ENCODE results near the gene CTNNAL1. TPM values are rescaled to one million over a fixed set of nuclear protein-coding genes. Genes with fewer than 3 reads are reported as not detected.

CTNNAL1 gene
- total and polyA plus RNA-seq, 2 of the 8 experiments (the other 6 are each of a cell fraction or from before 2014, with no cell fraction given), result 23.2 to 66.1 TPM

DNA sequence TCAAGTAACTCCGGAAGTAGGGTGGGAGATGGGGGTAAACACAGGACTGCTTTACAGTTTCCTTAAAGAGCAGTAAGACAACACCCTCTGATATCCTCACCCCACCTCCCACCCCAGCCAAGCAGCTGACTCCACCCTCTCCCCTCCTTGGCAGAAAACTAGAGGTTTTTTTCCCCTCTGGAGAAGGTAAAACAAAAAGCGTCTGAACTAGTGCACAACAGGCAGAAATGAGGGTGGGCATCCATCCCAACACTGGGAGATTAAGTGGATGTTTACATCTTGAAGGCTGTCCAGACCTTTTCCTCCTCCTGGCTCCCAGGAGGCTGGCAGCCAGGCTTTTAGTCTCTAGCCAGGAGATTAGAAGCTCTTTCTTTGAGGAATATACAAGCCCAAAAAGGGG is 13.9 kb upstream of the CTNNAL1 start:
- no peaks in the 10 kb centered on the region for H3K27me3 ChIP-seq (replicated peaks in 1 of 4; ENCODE audit: control insufficient read depth in 3 of 4, extremely low read depth in 1 of 4, insufficient read depth in 3 of 4, low read length in 3 of 4)
- H3K4ac ChIP-seq (replicated peaks; ENCODE audit: insufficient read length, low read depth, low read length), result no peak overlapping the region
- peaks cover 0 to 3% of the 10 kb centered on the region in 2 experiments for H4K20me1 ChIP-seq (replicated peaks in 1 of 2; ENCODE audit: control insufficient read depth in 1 of 2, insufficient read depth in 2 of 2, low read length in 2 of 2)
- H4K5ac ChIP-seq (ENCODE audit: insufficient read length, low read depth, low read length), result no peak overlapping the region
- no peak overlapping the region for H3K27ac ChIP-seq (ENCODE audit: low read depth, low read length)
- H2BK5ac ChIP-seq (ENCODE audit: low read depth, low read length), result no peak overlapping the region
- H3K9me3 ChIP-seq (ENCODE audit: insufficient read depth in 2 of 2, low read depth in 1 of 2, low read length in 1 of 2), result no peaks in the 10 kb centered on the region
- no peak overlapping the region for H4K8ac ChIP-seq (ENCODE audit: extremely low read depth, insufficient read depth, low read length)
- no peak overlapping the region for H3K23ac ChIP-seq (ENCODE audit: insufficient read length)
- H3K4me2 ChIP-seq (ENCODE audit: insufficient read depth in 1 of 2, low read depth in 2 of 2, low read length in 2 of 2), result no peak overlapping the region
- ChIA-PET CTCF (ENCODE audit: partially characterized antibody) (no interaction called here), POLR2A (ENCODE audit: partially characterized antibody) (interaction anchor here (1.3 kb wide), 1 partner anchor 10 kb away, joined by 3 read pairs; no protein-coding TSS in a partner anchor)
- no peak overlapping the region for H2BK12ac ChIP-seq (ENCODE audit: low read depth, low read length)
- H3K79me1 ChIP-seq (ENCODE audit: low read depth, low read length), result 0 out of 2 replicates have a peak, but pooled peaks cover 2% of the 10 kb centered on the region
- H3K23me2 ChIP-seq (ENCODE audit: low read depth, low read length), result no peaks in the 10 kb centered on the region
- H4K91ac ChIP-seq (replicated peaks; ENCODE audit: insufficient read length, low read length), result no peak overlapping the region
- no peak overlapping the region for H3K18ac ChIP-seq (ENCODE audit: extremely low read depth, low read length)
- no peak overlapping the region for H2AFZ ChIP-seq (ENCODE audit: low read length)
- 76% methylated on average over 2 of the region's 2 CpGs; no CpG with 5 or more reads in 1 of the 2 experiments for WGBS, 2 experiments (ENCODE audit: extremely low coverage in 1 of 2, insufficient coverage in 1 of 2, insufficient read length in 1 of 2, insufficient replicate concordance in 2 of 2, low coverage in 1 of 2, low lambda C conversion rate in 2 of 2, missing lambda C conversion rate in 1 of 2)
- 0 out of 4 replicates have a peak, but pooled peaks cover 0 to 3% of the 10 kb centered on the region in 2 experiments for H3K79me2 ChIP-seq (ENCODE audit: control insufficient read depth in 1 of 2, insufficient read depth in 2 of 2, low read length in 2 of 2)
- H3K36me3 ChIP-seq (ENCODE audit: control insufficient read depth in 2 of 4, insufficient read depth in 4 of 4, low read length in 3 of 4), result peaks cover 0 to 8% (median 4%) of the 10 kb centered on the region in 4 experiments; a peak in 3 of 8 replicates
- no peak overlapping the region for H3K56ac ChIP-seq (replicated peaks; ENCODE audit: insufficient read length, low read depth, low read length)
- H3K4me3 ChIP-seq (ENCODE audit: extremely low read depth in 1 of 4, insufficient read depth in 2 of 4, low read depth in 3 of 4, low read length in 4 of 4), result no peak overlapping the region
- no peak overlapping the region for H3K9ac ChIP-seq (replicated peaks in 1 of 4; ENCODE audit: extremely low read depth in 1 of 4, low read depth in 3 of 4, low read length in 3 of 4)
- FAIRE-seq (no peak), DNase-seq (ENCODE audit: low read depth in 1 of 2, low spot score in 2 of 2) (no peak)
- no peak overlapping the region for H2BK120ac ChIP-seq (replicated peaks; ENCODE audit: low read depth, low read length)
- H2AK5ac ChIP-seq (ENCODE audit: low read depth, low read length), result no peak overlapping the region
- H2BK20ac ChIP-seq (ENCODE audit: low read length), result no peak overlapping the region
- H3K4me1 ChIP-seq (replicated peaks in 1 of 4; ENCODE audit: control insufficient read depth in 3 of 4, insufficient read depth in 4 of 4, low read length in 3 of 4), result no peaks in the 10 kb centered on the region; a peak in 1 of 7 replicates
- H2BK15ac ChIP-seq (ENCODE audit: low read length), result no peak overlapping the region
- no peak overlapping the region for H3K14ac ChIP-seq (ENCODE audit: insufficient read length)
- TF ChIP-seq ASH2L (IDR thresholded peaks at IDR 0.05; ENCODE audit: low read length) (no peak), KDM5A (IDR thresholded peaks at IDR 0.05; ENCODE audit: low read length) (no peak)
